ENCODE results near the gene LZTS2.

Gene LZTS2

GRCh38 chr10:101056365-101057151 is 57.0 kb downstream of the LZTS2 start:
- no peak for DNase-seq

Data from CD4-positive, alpha-beta T cell treated with Interleukin-4 for 1 hour (primary cell).